AG08396 (cell line): ENCODE results near the gene SALL1.

Experiments
- DNase-seq: peaks from one replicate; pipeline ENCODE4 v3.0.0; 2012; ENCODE audit warnings: low spot score, mixed read lengths

Gene SALL1

GRCh38 chr16:51156807-51157200, 5.7 kb upstream of the SALL1 start:
- DNase-seq: no peak

DNA sequence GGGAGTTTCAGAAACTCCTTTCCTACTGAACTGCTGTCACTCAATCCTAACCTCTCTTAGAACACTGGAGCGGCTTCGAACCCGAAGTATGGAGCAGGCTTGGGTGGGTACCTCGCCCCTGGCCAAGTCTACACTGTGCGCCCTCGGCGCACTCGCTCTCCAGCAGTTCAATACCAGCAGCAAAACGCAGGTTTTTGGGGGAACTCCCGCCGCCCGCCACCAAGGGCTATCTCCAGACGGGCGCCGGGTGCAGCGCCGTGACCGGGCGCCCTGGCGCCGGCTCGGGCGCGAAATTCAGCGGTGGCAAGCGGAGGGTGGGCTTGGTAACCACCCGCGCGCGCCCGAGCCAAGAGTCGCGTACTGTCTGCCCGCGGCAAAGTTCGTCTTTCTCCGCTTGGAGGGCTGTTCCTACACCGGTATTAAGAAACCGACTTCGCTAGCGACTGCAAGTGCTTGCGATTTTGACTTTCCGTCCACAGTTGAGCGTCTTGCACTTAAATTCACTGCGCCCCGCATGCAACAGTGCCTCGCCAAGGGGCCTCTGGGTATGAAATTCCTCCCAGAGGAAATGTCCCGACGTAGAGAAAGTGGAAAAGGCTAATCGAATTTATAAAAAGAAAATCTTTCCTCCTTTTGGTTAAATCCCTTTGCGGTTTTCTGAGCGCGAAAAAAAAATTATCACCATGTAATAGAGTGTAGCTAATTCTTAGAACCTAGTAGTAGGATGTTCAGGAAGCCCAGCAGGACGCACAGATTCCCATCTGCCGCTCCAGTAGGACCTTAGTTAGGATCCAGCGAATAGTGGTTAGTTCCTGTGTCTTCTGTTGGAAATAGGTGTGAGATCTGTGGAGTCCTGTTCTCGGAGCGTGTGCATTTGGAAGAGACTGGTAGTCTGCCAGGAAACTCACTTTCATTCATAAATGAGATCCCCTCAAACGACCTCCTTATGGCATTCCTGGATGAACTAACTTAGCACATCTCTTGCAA, 5.0 kb upstream of the SALL1 start:
- no peak for DNase-seq

- no peak for DNase-seq
Observed at GRCh38 chr16:51155199-51155607, 4.1 kb upstream of the SALL1 start.

GRCh38 chr16:51154271-51155171, 3.5 kb upstream of the SALL1 start:
- no peak for DNase-seq

- no peak for DNase-seq
Observed at GRCh38 chr16:51153577-51154031, 2.5 kb upstream of the SALL1 start.

DNA sequence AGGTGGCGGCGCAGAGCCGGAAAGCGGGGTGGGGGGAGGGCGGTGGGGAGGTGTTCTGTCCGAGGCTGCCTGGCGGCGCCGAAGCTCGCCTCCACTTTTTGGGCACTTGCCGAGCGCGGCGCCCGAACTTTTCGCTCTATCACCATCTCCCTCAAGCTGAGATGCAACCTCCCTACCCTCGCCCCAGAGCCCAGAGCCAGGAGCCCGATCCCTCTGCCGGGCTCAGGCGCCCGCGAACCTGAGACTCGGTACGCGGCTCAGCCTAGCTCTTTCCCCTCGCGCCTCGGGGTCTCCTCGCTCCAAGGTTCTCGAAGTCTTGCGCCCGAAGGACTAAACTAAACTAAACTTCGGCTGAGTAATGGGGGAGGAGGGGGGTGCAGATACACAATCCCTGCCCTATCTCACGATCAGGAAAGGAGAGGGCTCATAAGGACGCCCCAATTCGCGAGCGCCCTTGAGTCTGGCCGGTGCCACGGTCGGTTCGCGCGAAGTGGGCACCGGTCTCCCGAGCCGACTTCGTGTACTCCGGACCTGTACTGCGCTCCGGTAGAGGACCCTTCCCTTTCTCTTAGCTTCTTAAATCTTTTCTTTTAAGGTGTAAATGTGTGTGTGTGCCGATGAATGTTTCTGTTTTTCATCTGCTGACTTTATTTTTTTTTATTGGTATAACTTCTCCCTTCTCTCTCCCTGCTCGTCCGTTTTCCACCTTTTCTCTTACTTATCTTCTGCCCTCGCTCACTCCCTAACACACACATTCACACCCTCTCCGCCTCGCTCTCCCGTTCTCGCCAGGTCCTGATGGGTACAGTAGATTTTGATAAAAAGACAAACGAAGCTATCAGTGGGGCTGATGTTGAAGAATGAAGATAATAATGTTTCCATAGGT, 1.9 kb upstream of the SALL1 start:
- DNase-seq: peak; percentile 60

DNA sequence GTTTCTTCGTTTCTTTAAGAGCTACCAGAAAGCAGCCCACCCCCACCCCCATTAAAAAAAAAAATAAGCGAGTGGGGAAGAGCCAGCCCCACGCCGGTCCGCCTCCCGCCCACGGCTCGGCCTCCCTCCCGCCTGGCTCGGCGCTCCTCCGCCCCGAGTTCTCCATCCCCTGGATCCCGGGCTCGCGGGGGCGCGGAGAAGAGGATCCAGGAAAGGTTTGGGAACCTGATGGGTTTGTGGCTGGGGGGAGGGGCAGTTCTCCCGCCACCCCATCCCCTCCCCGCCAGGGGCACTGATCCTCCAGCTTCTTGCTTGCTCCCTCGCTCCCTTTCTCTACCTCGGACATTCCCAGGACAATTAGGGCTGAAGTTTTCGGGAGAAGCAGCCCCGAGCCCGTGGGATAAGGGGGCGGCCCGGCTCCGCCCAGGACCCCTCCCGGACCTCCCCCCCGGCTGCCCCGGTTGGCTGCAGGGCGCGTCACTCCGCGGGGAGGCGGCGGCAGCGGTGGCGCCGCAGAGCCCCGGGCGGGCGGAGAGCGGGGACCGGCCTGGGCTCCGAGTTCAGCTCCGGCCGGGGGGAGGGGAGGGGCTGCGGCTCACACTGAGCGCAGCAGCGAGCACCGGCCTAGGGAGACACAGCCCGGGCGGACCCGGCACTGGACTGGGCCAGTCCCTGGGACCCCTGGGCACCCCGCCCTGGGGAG, 1.0 kb upstream of the SALL1 start:
- DNase-seq: peak; percentile 96

GRCh38 chr16:51151435-51151960, 428 bp upstream of the SALL1 start:
- peak; percentile 84 for DNase-seq

DNA sequence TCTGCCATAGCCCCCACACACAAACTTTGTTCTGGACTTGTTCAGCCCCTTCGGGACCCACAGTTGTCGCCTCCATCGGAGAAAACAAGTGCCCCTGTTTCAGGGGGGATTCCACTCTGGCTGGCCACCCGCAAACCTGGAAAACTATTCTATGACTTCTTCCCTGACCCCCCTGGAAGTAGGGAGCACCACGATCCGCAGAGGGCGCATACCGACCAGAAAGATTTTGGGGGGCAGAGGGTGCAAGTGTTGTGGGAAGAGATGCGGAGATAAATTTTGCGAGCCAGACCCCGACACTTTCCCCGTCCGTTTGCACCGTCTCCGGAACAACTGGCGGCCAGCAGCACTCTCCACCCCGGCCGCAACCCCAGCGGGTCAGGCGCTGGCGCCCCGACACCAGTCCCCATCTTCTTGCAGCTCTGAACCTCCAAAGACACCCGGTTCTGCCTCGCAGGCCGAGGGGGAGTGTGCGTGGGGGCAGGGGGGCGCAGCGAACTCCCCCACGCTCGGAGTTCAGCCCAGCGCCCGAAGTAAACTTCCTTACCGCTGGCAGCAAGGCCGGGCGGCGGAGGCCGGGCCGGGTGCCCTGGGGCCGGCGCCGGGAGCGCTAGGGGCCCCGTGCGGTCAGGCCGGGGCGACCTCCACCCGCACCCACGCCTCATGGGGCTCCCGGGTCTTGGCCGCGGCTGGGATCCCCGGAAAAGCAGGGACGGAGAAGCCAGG, 744 bp downstream of the SALL1 start:
- DNase-seq: no peak

- DNase-seq: no peak
Observed at GRCh38 chr16:51149721-51150164, 1.3 kb downstream of the SALL1 start.

DNA sequence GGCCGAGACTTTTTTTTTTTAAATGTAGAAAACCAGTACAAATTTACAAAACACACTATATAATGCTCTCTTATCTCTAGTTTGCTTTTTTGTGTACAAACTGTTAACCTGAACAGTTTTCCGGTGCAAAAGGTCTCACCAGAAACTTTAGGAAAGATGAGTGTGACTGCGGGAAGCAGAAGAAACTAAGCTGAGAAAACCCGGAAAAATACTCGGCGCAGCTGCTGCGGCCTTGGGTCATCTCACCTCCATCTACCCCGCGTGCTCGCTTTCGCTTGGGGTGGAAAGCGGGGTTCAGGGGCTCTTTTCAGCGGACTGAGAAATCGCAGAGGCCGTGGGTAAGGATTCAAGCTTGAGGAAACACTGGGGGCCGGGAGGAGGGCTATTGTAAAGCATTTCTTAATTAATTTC, 1.8 kb downstream of the SALL1 start:
- no peak for DNase-seq

GRCh38 chr16:51148678-51149228, 2.3 kb downstream of the SALL1 start:
- no peak for DNase-seq

DNA sequence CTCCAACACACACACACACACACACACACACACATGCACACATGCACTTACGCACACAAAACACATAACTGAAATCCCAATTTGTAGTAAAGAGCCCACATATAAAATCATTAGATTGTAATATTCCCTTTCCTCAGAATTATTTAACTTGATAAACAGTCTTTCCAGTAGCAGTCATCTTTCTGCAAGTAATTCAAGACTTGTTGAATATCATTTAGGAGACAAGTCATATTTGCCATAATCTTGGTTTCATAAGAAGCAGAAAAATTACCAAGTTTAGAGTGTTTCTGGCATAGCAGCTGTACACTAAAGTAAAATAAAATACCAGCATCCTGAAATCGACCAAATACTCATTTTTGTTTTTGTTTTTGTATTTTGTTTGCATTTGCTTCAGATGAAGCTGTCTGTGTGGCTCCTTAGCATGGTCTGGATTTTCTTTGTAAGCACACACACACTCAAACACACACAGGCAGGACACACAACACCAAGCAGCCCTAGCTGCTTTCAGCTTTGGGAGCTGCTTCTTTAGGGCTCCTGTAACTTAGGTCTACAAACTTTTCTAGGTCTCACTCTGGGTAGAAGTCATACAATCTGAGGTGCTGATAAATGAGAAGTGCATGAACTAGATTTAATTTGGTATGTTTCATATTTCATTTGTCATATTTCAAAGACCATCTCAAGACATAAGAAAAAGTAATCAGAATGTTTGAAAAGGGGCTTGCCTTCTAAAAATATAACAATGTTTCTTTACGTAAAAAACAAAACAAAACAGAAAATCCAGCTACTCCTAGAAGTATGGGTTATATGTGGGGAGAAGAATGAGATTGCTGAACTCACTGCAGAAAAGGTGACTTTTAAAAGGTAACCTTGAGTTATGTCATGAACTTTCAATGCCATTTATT, 3.0 kb downstream of the SALL1 start:
- no peak for DNase-seq

- DNase-seq: peak; percentile 58
Observed at GRCh38 chr16:51146256-51146924, 4.7 kb downstream of the SALL1 start.

GRCh38 chr16:51144203-51144602, 6.9 kb downstream of the SALL1 start:
- DNase-seq: no peak

DNA sequence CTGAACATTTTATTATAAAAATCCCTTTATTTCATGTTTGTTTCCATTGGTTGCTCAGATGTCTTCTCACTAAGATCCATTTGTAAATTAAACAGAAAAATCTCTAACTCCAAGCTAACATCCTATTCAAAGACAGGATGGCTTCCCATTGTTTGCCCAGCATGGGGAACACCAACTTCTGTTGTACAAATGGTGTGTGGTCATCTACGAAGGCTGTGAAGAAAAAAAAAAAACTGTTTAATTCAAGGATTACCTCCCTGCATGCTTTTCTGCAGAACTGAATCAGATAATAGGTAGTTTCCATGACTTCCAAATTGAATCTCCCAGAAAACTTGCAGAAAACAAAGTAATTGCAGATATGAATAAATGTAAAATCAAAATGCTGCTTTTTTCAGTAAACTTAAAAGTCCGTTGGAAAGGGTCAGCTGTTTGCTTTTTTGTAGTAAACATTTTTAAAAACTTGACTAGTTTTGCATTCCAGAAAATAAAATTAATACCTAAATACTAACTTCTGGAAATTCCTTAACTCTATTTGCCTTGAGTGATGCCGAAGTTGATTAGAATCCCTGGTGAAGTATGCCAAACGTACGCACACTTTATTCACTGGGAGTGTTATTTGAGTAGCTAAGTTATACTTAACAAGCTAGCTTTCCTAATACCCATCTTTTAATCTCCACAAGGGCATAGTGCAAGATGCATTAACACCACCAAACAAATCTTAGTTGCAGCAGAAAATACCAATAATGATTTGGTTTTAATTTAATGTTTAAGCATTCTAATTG, 7.7 kb downstream of the SALL1 start:
- DNase-seq: no peak

GRCh38 chr16:51141541-51141940, 9.5 kb downstream of the SALL1 start:
- DNase-seq: no peak
